GM21529 (cell line): ENCODE measurements around the gene HTN1.
A peak's percentile ranks its signal among the peaks of the same experiment; 100 is the strongest.
"Not testable (repeated sequence)": the region's sequence is repeated elsewhere in the genome, so short reads cannot be mapped to it uniquely, and the experiment has no call there.

Source experiments
- ATAC-seq: cut with Tn5 transposase; IDR thresholded peaks from one replicate; pipeline ENCODE4 v1.9.1; 2021; ENCODE audit not compliant: unreplicated experiment

The HTN1 gene

DNA sequence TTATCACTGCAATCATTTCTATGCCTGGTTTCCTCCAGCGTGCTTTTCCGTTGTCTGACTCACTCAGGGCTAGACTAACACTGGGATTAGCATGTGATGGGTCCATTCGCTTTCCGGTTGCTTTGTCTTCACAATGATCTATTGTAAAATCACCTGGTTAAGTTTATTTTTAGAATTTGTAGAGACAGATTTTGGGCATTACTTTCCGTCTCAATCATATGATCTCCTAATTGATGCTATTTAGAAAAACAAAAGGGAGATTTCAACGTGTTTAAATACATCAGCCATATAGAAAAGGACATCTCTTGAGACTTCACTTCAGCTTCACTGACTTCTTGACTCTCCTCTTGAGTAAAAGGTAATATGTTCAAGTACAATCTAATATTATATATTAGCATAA is at the start of gene HTN1:
Gene HTN1, plus strand, starts transcription at position 301 of the 400 bp plus-strand sequence. CDS start 2,639 bp downstream, outside the sequence.
- not testable (repeated sequence) for ATAC-seq

- ATAC-seq, result no peak
These were observed 49.5 kb upstream of the HTN1 start for GRCh38 chr4:70000711-70001110.

DNA sequence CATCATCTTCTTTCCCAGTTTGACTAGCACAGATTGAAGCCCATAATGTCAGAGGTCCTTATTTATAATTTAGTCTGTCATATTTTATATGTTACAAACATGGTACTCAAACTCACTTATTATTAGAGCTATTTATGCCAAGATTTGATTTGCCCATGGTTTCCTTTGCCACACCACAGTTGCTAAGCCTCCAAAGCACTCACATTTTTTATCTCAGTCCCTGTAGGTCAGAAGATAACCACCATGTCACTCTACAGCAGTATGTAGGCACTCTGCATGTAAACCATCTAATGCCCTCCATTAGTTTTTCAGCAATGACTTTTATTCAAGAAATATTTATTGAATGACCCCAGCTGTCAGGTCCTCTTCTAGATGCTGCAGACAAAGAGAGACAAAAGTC is 47.7 kb upstream of the HTN1 start:
- ATAC-seq, result no peak

DNA sequence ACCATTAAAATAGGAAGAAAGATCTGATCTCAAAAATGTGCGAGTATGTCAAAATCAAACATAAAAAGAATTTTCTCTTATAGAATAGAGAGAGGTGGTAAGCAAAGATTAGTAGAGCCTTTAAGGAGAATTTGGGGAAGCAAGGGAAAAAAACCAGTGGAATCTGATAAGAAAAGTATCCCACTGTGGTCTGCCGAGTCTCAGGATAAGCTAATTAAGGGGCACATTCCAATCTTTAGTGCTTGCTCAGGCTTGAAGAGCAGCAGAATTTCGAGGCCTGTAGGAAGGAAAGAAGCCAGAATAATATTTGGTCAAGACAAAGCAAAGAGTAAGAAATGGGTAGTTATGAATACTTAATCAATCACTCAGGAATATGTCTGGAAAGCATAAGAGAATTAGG is 41.5 kb upstream of the HTN1 start:
- ATAC-seq, result no peak

DNA sequence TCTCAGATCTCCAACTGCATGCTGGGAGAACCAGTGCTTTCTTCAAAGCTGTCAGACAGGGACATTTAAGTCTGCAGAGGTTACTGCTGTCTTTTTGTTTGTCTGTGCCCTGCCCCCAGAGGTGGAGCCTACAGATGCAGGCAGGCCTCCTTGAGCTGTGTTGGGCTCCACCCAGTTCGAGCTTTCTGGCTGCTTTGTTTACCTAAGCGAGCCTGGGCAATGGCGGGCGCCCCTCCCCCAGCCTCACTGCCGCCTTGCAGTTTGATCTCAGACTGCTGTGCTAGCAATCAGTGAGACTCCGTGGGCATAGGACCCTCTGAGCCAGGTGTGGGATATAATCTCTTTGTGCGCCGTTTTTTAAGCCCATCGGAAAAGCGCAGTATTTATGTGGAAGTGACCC is 31.2 kb upstream of the HTN1 start:
- not testable (repeated sequence) for ATAC-seq

DNA sequence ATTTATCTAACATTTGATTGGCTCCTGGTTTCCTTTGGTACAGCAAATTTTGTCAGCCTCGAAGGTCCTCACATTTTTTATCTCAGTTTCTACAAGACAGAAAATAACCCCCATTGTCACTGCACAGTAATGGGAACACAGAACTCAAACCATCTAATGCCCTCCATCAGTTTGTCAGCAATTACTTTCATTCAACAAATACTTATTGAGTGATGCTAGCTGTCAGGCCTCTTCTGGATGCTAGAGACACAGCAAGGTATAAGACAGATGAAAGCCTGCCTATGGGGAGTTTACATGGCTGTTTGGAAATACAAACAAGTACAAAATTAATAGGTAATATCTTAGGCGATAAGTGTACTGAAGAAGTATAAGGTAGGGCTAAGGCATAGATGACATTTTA is 27.0 kb upstream of the HTN1 start:
- no peak for ATAC-seq

DNA sequence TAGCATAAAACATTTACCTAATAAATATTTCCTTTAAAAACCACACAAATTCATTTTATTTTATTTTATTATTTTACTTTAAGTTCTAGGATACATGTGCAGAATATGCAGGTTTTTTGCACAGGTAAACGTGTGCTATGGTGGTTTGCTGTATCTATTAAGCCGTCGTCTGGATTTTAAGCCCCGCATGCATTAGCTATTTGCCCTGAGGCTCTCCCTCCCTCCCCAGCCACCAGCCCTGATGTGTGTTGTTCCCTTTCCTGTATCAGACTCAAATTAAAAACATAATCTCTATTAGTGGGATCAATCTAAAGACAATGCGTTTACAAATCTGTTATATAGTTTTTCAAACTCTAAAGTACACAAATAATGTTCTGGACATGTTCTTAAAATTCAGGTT is 23.2 kb upstream of the HTN1 start:
- ATAC-seq, result no peak

- ATAC-seq, result not testable (repeated sequence)
These were observed 22.1 kb upstream of the HTN1 start, which contains the start of gene HTN3 for GRCh38 chr4:70028159-70028558. Gene HTN3, plus strand, starts transcription at chr4:70028459. Its CDS starts 2,282 bp downstream, at chr4:70030741.

DNA sequence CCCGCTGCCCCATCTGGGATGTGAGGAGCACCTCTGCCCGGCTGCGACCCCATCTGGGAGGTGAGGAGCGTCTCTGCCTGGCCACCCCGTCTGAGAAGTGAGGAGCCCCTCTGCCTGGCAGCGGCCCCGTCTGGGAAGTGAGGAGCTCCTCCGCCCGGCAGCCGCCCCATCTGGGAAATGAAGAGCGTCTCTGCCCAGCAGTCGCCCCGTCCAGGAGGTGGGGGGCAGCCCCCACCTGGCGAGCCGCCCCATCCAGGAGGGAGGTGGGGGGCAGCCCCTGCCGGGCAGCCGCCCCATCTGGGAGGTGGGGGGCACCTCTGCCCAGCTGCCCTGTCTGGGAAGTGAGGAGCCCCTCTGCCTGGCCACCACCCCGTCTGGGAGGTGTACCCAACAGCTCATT is 12.7 kb upstream of the HTN1 start:
- ATAC-seq, result not testable (repeated sequence)

- ATAC-seq, result not testable (repeated sequence)
These were observed 10.3 kb upstream of the HTN1 start for GRCh38 chr4:70039928-70040327.

DNA sequence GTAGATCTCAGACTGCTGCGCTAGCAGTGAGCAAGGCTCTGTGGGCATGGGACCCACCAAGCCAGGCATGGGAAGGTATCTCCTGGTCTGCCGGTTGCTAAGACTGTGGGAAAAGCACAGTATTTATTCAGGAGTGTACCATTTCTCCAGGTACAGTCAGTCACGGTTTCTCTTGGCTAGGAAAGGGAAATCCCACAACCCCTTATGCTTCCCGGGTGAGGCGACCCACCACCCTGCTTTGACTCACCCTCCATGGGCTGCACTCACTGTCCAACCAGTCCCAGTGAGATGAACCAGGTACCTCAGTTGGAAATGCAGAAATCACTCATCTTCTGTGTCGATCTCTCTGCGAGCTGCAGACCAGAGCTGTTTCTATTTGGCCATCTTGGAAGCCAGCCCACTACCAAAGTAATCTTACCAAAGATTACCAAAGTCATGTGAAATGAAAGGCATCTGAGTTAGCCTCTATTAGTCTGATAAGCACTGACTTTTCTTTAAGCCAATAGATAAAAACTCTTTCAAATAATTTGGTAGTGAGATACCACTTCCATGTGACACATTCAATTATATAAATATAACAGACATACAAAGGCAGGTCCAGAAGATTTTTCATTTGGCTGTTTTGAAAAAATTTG is 8.5 kb upstream of the HTN1 start:
- no peak for ATAC-seq

GRCh38 chr4:70056534-70056933 is 6.3 kb downstream of the HTN1 start:
- ATAC-seq, result not testable (repeated sequence)

- ATAC-seq, result no peak
These were observed 7.4 kb downstream of the HTN1 start for GRCh38 chr4:70057651-70058050.

GRCh38 chr4:70059149-70059548 is 8.9 kb downstream of the HTN1 start:
- ATAC-seq, result no peak

DNA sequence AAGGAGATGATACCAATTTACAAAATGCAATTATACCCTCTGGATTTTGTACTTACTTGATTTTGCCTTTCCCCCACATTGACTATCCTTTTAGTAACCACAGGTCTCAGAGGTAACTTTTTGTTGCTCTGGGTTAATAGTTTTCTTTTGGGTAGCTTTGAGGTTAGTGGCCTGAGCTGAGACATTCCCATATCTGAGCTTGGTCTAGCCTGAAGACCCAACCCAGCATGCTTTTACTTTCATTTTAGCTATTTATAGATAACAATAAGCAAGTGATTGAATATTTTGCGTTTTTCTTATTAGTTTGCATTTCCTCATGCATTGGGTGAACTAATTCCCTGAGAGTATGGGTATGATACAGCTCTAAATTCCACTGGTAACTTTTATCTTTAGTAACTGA is 11.8 kb downstream of the HTN1 start:
- peak; percentile 78 for ATAC-seq

DNA sequence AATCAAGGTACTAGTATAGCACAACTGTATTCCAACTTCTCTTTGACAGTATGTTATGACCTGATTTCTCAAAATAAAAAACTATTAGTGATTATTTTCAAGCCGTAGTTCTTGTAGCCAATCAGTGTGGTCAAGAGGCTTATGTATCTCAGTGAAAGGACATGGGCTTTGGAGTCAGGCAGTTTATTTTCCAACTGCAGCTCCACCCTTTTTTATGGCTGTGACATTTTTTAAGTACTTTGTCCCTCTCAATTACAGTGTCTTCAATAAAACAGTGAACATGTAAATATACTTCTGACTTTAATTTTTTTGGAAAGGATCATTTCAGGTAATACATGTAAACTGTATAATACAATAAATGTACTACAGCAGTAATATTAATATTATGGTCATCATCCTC is 30.0 kb downstream of the HTN1 start:
- no peak for ATAC-seq

DNA sequence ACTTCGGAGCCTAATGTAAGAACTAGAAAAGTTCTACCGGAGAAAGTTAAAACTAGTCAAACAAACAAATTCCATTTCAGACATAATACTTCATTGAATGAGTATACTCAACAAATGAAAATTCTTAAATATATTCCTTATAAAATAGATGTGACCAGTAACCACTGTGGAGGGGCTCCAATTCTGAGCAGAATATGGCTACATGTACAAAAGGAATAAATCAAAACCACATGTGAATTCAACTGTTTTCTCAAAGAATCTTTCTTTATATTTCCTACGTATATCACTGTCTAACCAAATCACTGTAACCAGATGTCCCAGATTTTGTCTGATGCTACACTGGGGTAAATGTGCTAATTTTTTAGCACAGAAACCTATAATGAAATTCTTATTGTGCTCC is 49.0 kb downstream of the HTN1 start:
- no peak for ATAC-seq
